ENCODE measurements around the gene SLC9A3.

Gene SLC9A3

GRCh38 chr5:439636-440035 is 84.6 kb downstream of the SLC9A3 start:
- TF ChIP-seq CTCF (IDR thresholded peaks at IDR 0.05) = no peak
- Mint-ChIP-seq H3K4me1 (peaks cover 40% of the 10 kb centered on the region), H3K9me3 (no peaks in the 10 kb centered on the region), H3K27me3 (ENCODE audit: low read depth, poor library complexity) (peaks cover 15% of the 10 kb centered on the region), H3K27ac (peak overlapping the region; percentile 6), H3K4me3 (no peak overlapping the region), H3K36me3 (ENCODE audit: low read depth) (no peaks in the 10 kb centered on the region)
- DNase-seq = no peak

- no peaks in the 10 kb centered on the region for H3K9me3 Mint-ChIP-seq
- no peak for TF ChIP-seq CTCF (IDR thresholded peaks at IDR 0.05)
- H3K36me3 Mint-ChIP-seq (ENCODE audit: low read depth) = no peaks in the 10 kb centered on the region
- no peak overlapping the region for H3K27ac Mint-ChIP-seq
- H3K4me1 Mint-ChIP-seq = peaks cover 36% of the 10 kb centered on the region
- no peak overlapping the region for H3K4me3 Mint-ChIP-seq
- DNase-seq = no peak
- H3K27me3 Mint-ChIP-seq (ENCODE audit: low read depth, poor library complexity) = peaks cover 15% of the 10 kb centered on the region
Observed at GRCh38 chr5:439181-439580, 85.1 kb downstream of the SLC9A3 start.

- DNase-seq = no peak
- TF ChIP-seq CTCF (IDR thresholded peaks at IDR 0.05) = no peak
- H3K9me3 Mint-ChIP-seq = no peaks in the 10 kb centered on the region
- H3K27ac Mint-ChIP-seq = no peak overlapping the region
- H3K4me3 Mint-ChIP-seq = no peak overlapping the region
- peaks cover 17% of the 10 kb centered on the region for H3K27me3 Mint-ChIP-seq (ENCODE audit: low read depth, poor library complexity)
- no peaks in the 10 kb centered on the region for H3K36me3 Mint-ChIP-seq (ENCODE audit: low read depth)
- peaks cover 33% of the 10 kb centered on the region for H3K4me1 Mint-ChIP-seq
Observed at GRCh38 chr5:438481-438981, 85.7 kb downstream of the SLC9A3 start.

- peaks cover 20% of the 10 kb centered on the region for H3K27me3 Mint-ChIP-seq (ENCODE audit: low read depth, poor library complexity)
- H3K27ac Mint-ChIP-seq = no peak overlapping the region
- no peaks in the 10 kb centered on the region for H3K9me3 Mint-ChIP-seq
- H3K4me1 Mint-ChIP-seq = peaks cover 29% of the 10 kb centered on the region
- no peak overlapping the region for H3K4me3 Mint-ChIP-seq
- no peak for TF ChIP-seq CTCF (IDR thresholded peaks at IDR 0.05)
- no peak for DNase-seq
- H3K36me3 Mint-ChIP-seq (ENCODE audit: low read depth) = no peaks in the 10 kb centered on the region
Observed at GRCh38 chr5:437281-437771, 86.9 kb downstream of the SLC9A3 start.

- H3K4me3 Mint-ChIP-seq = no peak overlapping the region
- no peak for TF ChIP-seq CTCF (IDR thresholded peaks at IDR 0.05)
- H3K36me3 Mint-ChIP-seq (ENCODE audit: low read depth) = no peaks in the 10 kb centered on the region
- peaks cover 21% of the 10 kb centered on the region for H3K4me1 Mint-ChIP-seq
- no peaks in the 10 kb centered on the region for H3K9me3 Mint-ChIP-seq
- H3K27ac Mint-ChIP-seq = no peak overlapping the region
- H3K27me3 Mint-ChIP-seq (ENCODE audit: low read depth, poor library complexity) = peaks cover 22% of the 10 kb centered on the region
- DNase-seq = no peak
Observed at GRCh38 chr5:436641-436975, 87.6 kb downstream of the SLC9A3 start.

GRCh38 chr5:435961-436640 is 88.1 kb downstream of the SLC9A3 start:
- no peak overlapping the region for H3K4me3 Mint-ChIP-seq
- H3K27ac Mint-ChIP-seq = no peak overlapping the region
- no peaks in the 10 kb centered on the region for H3K9me3 Mint-ChIP-seq
- no peak for TF ChIP-seq CTCF (IDR thresholded peaks at IDR 0.05)
- DNase-seq = no peak
- H3K27me3 Mint-ChIP-seq (ENCODE audit: low read depth, poor library complexity) = peaks cover 23% of the 10 kb centered on the region
- H3K4me1 Mint-ChIP-seq = peaks cover 19% of the 10 kb centered on the region
- no peaks in the 10 kb centered on the region for H3K36me3 Mint-ChIP-seq (ENCODE audit: low read depth)

Data from nephron progenitor cell (in vitro differentiated cells).